ENCODE measurements around the gene APOBEC2. TPM values are rescaled to one million over a fixed set of nuclear protein-coding genes. Genes with fewer than 3 reads are reported as not detected.
"Not testable (repeated sequence)": the region's sequence is repeated elsewhere in the genome, so short reads cannot be mapped to it uniquely, and the experiment has no call there.

APOBEC2 gene
- polyA plus RNA-seq, 2 of the 4 experiments (the other 2 are of a cell fraction): not detected

DNA sequence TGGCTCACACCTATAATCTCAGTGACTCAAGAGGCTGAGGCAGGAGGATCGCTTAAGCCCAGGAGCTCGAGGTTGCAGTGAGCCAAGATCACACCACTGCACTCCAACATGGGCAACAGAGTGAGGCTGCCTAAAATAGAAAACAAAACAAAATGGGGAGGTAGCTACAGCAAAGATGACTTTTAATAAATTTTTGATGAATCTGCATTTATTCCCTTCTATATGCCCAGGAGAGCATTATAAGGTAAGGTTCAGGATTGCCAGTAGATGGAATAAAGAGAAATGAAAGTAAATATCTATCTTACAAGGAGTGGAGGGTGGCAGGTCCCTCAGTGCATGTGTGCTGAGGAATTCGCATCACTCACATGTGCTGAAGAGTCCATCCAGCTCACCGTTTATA is 38.2 kb upstream of the APOBEC2 start:
- FAIRE-seq: no peak
- ChIA-PET CTCF (interaction anchor here (0.9 to 1.2 kb wide), 5 partner anchors 13 to 120 kb away, joined by 3 to 4 read pairs (median 3); partner anchors contain the start of gene UNC5CL), POLR2A (no interaction called here)
- peaks cover 37% of the 10 kb centered on the region for H3K4me1 ChIP-seq
- WGBS (ENCODE audit: missing lambda C conversion rate): 91% methylated on average over 4 of the region's 4 CpGs
- TF ChIP-seq MAFK (IDR thresholded peaks at IDR 0.05; ENCODE audit: partially characterized antibody) (peak; percentile 70), HOXA7 (CRISPR knock-in tag; IDR thresholded peaks at IDR 0.05) (no peak)
- DNase-seq (ENCODE audit: low read depth in 1 of 2, low spot score in 1 of 2): no peak
- no peak overlapping the region for H3K4me3 ChIP-seq
- H3K27ac ChIP-seq: peak overlapping the region; percentile 71 to 84
- H3K4me2 ChIP-seq: no peak overlapping the region
- no peak for ATAC-seq
- peaks cover 6% of the 10 kb centered on the region; the same call in 1 of the 3 replicates for H3K9me3 ChIP-seq

DNA sequence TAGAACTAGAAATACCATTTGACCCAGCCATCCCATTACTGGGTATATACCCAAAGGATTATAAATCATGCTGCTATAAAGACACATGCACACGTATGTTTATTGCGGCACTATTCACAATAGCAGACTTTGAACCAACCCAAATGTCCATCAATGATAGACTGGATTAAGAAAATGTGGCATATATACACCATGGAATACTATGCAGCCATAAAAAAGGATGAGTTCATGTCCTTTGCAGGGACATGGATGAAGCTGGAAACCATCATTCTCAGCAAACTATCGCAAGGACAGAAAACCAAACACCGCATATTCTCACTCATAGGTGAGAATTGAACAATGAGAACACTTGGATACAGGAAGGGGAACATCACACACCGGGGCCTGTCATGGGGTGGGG is 37.1 kb upstream of the APOBEC2 start:
- CTCF ChIA-PET: interaction anchor here (0.9 kb wide), 1 partner anchor 121 kb away, joined by 4 read pairs; no protein-coding TSS in a partner anchor
- H3K4me3 ChIP-seq; H3K27ac ChIP-seq; ATAC-seq; H3K4me2 ChIP-seq; POLR2A ChIA-PET; FAIRE-seq; H3K9me3 ChIP-seq; DNase-seq (ENCODE audit: low read depth in 1 of 2, low spot score in 1 of 2): not testable (repeated sequence)
- 94% methylated on average over 5 of the region's 5 CpGs for WGBS (ENCODE audit: missing lambda C conversion rate)
- H3K4me1 ChIP-seq: peaks cover 37% of the 10 kb centered on the region

DNA sequence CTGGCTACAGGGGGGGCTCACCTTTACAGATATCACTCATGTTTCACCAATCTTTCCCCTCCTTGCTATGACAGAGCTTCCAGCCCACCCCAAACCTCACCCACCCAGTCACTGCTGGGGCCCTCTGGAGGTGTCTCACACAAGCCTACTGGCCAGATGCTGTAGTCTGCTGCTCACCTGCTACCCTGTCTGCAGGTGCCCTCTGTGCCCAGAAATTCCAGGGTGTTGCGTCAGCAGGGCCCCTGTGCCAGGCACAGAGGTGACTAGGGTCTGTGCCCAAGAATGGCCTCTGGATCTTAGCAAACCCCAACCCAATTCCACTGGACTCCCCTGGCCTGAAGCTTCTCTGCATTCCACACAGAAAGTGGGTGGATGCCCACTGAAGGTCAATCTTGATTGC is 35.3 kb upstream of the APOBEC2 start:
- no peak for ATAC-seq
- Histone ChIP-seq H3K4me3 (no peak overlapping the region), H3K27ac (peak overlapping the region; percentile 58 to 80; a peak in 5 of 6 replicates), H3K4me2 (no peak overlapping the region), H3K9me3 (peaks cover 6% of the 10 kb centered on the region; the same call in 1 of the 3 replicates), H3K4me1 (peaks cover 50% of the 10 kb centered on the region)
- ChIA-PET POLR2A (no interaction called here), CTCF (interaction anchor here (1.4 to 3.7 kb wide), 4 partner anchors 10 to 123 kb away, joined by 3 to 21 read pairs (median 6); partner anchors contain the start of gene UNC5CL)
- no peak for DNase-seq (ENCODE audit: low read depth in 1 of 2, low spot score in 1 of 2)
- no peak for FAIRE-seq
- no CpG with 5 or more reads among the region's 1 CpG for WGBS (ENCODE audit: missing lambda C conversion rate)
- TF ChIP-seq, protein P1, sequence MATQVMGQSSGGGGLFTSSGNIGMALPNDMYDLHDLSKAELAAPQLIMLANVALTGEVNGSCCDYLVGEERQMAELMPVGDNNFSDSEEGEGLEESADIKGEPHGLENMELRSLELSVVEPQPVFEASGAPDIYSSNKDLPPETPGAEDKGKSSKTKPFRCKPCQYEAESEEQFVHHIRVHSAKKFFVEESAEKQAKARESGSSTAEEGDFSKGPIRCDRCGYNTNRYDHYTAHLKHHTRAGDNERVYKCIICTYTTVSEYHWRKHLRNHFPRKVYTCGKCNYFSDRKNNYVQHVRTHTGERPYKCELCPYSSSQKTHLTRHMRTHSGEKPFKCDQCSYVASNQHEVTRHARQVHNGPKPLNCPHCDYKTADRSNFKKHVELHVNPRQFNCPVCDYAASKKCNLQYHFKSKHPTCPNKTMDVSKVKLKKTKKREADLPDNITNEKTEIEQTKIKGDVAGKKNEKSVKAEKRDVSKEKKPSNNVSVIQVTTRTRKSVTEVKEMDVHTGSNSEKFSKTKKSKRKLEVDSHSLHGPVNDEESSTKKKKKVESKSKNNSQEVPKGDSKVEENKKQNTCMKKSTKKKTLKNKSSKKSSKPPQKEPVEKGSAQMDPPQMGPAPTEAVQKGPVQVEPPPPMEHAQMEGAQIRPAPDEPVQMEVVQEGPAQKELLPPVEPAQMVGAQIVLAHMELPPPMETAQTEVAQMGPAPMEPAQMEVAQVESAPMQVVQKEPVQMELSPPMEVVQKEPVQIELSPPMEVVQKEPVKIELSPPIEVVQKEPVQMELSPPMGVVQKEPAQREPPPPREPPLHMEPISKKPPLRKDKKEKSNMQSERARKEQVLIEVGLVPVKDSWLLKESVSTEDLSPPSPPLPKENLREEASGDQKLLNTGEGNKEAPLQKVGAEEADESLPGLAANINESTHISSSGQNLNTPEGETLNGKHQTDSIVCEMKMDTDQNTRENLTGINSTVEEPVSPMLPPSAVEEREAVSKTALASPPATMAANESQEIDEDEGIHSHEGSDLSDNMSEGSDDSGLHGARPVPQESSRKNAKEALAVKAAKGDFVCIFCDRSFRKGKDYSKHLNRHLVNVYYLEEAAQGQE (IDR thresholded peaks at IDR 0.05): no peak
- TF ChIP-seq, protein P2, sequence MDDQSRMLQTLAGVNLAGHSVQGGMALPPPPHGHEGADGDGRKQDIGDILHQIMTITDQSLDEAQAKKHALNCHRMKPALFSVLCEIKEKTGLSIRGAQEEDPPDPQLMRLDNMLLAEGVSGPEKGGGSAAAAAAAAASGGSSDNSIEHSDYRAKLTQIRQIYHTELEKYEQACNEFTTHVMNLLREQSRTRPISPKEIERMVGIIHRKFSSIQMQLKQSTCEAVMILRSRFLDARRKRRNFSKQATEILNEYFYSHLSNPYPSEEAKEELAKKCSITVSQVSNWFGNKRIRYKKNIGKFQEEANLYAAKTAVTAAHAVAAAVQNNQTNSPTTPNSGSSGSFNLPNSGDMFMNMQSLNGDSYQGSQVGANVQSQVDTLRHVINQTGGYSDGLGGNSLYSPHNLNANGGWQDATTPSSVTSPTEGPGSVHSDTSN (IDR thresholded peaks at IDR 0.05): no peak
- TF ChIP-seq, protein P3, sequence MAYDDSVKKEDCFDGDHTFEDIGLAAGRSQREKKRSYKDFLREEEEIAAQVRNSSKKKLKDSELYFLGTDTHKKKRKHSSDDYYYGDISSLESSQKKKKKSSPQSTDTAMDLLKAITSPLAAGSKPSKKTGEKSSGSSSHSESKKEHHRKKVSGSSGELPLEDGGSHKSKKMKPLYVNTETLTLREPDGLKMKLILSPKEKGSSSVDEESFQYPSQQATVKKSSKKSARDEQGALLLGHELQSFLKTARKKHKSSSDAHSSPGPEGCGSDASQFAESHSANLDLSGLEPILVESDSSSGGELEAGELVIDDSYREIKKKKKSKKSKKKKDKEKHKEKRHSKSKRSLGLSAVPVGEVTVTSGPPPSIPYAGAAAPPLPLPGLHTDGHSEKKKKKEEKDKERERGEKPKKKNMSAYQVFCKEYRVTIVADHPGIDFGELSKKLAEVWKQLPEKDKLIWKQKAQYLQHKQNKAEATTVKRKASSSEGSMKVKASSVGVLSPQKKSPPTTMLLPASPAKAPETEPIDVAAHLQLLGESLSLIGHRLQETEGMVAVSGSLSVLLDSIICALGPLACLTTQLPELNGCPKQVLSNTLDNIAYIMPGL (CRISPR knock-in tag; IDR thresholded peaks at IDR 0.05; ENCODE audit: borderline replicate concordance): no peak
- TF ChIP-seq ZFP36 (IDR thresholded peaks at IDR 0.05; ENCODE audit: borderline replicate concordance, partially characterized antibody) (no peak), FOSL2 (IDR thresholded peaks at IDR 0.05) (no peak), FOSL2 (CRISPR knock-in tag; IDR thresholded peaks at IDR 0.05) (no peak), MAZ (IDR thresholded peaks at IDR 0.05; ENCODE audit: borderline replicate concordance, low read depth, low read length) (no peak)
- TF ChIP-seq, protein P4, sequence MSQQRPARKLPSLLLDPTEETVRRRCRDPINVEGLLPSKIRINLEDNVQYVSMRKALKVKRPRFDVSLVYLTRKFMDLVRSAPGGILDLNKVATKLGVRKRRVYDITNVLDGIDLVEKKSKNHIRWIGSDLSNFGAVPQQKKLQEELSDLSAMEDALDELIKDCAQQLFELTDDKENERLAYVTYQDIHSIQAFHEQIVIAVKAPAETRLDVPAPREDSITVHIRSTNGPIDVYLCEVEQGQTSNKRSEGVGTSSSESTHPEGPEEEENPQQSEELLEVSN (IDR thresholded peaks at IDR 0.05; ENCODE audit: borderline replicate concordance, low read depth): no peak
- TF ChIP-seq, protein P5, sequence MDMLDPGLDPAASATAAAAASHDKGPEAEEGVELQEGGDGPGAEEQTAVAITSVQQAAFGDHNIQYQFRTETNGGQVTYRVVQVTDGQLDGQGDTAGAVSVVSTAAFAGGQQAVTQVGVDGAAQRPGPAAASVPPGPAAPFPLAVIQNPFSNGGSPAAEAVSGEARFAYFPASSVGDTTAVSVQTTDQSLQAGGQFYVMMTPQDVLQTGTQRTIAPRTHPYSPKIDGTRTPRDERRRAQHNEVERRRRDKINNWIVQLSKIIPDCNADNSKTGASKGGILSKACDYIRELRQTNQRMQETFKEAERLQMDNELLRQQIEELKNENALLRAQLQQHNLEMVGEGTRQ (IDR thresholded peaks at IDR 0.05): no peak
